HepG2 (cell line): Measurements from ENCODE around the gene TSPAN12. TPM values are rescaled to one million over a fixed set of nuclear protein-coding genes. Genes with fewer than 3 reads are reported as not detected.

Source experiments
- ATAC-seq: fragments of 200-7000 bp; cut with Tn5 transposase; 3 replicates; pipeline ENCODE4 v1.9.1; 2020; ENCODE audit warnings: mild to moderate bottlenecking, moderate library complexity
- BruUV-seq: library from RNA; stranded (reverse); fragments of 400-500 nt; replicated peaks from 2 replicates; lab custom pipeline; 2021; lab: Mats Ljungman, UMichigan
- CTCF ChIA-PET: fragments of 300-600 bp; formaldehyde crosslinking; extraction: SDS; loops from one replicate; lab custom pipeline; 2021; ENCODE audit warnings: low total read pairs, inconsistent platforms, low intra/inter-chr PET ratio; lab: Yijun Ruan, JAX
- POLR2A ChIA-PET: fragments of 350-600 bp; sonication (Branson Sonifier 250); formaldehyde crosslinking; loops from one replicate; lab custom pipeline; 2020; ENCODE audit warnings: antibody characterized with exemption, inconsistent platforms; lab: Yijun Ruan, JAX
- DNase-seq: peaks from one replicate; pipeline ENCODE4 v3.0.0-alpha.2; 2015; ENCODE audit warnings: low spot score
- FAIRE-seq: peaks from 3 replicates; lab custom pipeline; 2011; peaks lifted over from hg19 to GRCh38; lab: Jason Lieb, UNC
- H2AFZ ChIP-seq: one replicate; pipeline ENCODE4 v1.6.1; 2011; ENCODE audit warnings: low read length, inconsistent platforms
- H3K27ac ChIP-seq: fragments of 300-600 bp; 3 replicates; pipeline ENCODE4 v1.8.0; 2011; ENCODE audit warnings: mixed run types, mild to moderate bottlenecking, mixed read lengths, low read length, inconsistent platforms; ENCODE audit not compliant: insufficient read depth; ENCODE audit errors: extremely low read length
- H3K27me3 ChIP-seq, 2 experiments: fragments of 200-600 bp in 1 of 2; 2 replicates in 1 of 2; 3 replicates in 1 of 2; pipeline versions ENCODE4 v1.6.0 to v1.8.0; 2011; ENCODE audit warnings: low read length in 2 of 2, mild to moderate bottlenecking in 2 of 2, moderate library complexity in 2 of 2, inconsistent platforms in 1 of 2; ENCODE audit not compliant: insufficient read depth in 2 of 2, control insufficient read depth in 1 of 2
- H3K36me3 ChIP-seq, 2 experiments: fragments of 200-600 bp in 1 of 2; replicated peaks in 1 of 2; 2 replicates in 1 of 2; 3 replicates in 1 of 2; pipeline versions ENCODE4 v1.5.1 to v1.8.0; 2011; ENCODE audit warnings: low read length in 2 of 2, inconsistent platforms in 1 of 2; ENCODE audit not compliant: insufficient read depth in 2 of 2, control insufficient read depth in 1 of 2
- H3K4me1 ChIP-seq: 2 replicates; pipeline ENCODE4 v1.5.1; 2012; ENCODE audit warnings: low read length, inconsistent platforms; ENCODE audit not compliant: insufficient read depth
- H3K4me2 ChIP-seq: 2 replicates; pipeline ENCODE4 v1.6.0; 2011; ENCODE audit warnings: low read depth, low read length, inconsistent platforms
- H3K4me3 ChIP-seq, 3 experiments: fragments of 200-600 bp in 1 of 3; sonication (generic), shearing (Covaris generic) in 1 of 3; replicated peaks in 1 of 3; 2 replicates each; pipeline ENCODE4 v1.5.1; 2011 to 2016; ENCODE audit warnings: low read length in 3 of 3, inconsistent platforms in 2 of 3, low read depth in 2 of 3, mild to moderate bottlenecking in 2 of 3, control low read depth in 1 of 3, mixed read lengths in 1 of 3; ENCODE audit not compliant: insufficient read depth in 1 of 3
- H3K79me2 ChIP-seq: one replicate; pipeline ENCODE4 v1.6.1; 2011; ENCODE audit warnings: low read length, inconsistent platforms; ENCODE audit not compliant: insufficient read depth
- H3K9ac ChIP-seq: 2 replicates; pipeline ENCODE4 v1.6.0; 2011; ENCODE audit warnings: mild to moderate bottlenecking, low read depth, low read length, inconsistent platforms; ENCODE audit not compliant: insufficient read depth
- H3K9me3 ChIP-seq: 2 replicates; pipeline ENCODE4 v1.5.1; 2012; ENCODE audit warnings: mild to moderate bottlenecking, low read length
- H4K20me1 ChIP-seq: 2 replicates; pipeline ENCODE4 v1.6.0; 2011; ENCODE audit warnings: inconsistent platforms, mild to moderate bottlenecking, low read length, moderate library complexity; ENCODE audit not compliant: insufficient read depth
- ERF ChIP-seq: IDR thresholded peaks from 2 replicates; pipeline ENCODE4 v1.6.1; 2018; ENCODE audit warnings: missing biosample characterization, missing genetic modification reagents
- HMG20B ChIP-seq: conservative IDR thresholded peaks from 2 replicates; pipeline ENCODE4 v1.6.1; 2016; ENCODE audit warnings: missing genetic modification reagents, missing compliant biosample characterization
- LBX2 ChIP-seq: sonication (generic); formaldehyde crosslinking; IDR thresholded peaks from 2 replicates; pipeline ENCODE4 v1.5.0; 2020; ENCODE audit warnings: missing genetic modification reagents, mild to moderate bottlenecking, borderline replicate concordance
- MBNL3 ChIP-seq: fragments of 250-450 bp; sonication (Bioruptor Pico); conservative IDR thresholded peaks from 2 replicates; pipeline ENCODE4 v1.8.0; 2022; ENCODE audit warnings: mild to moderate bottlenecking, inconsistent platforms
- MTERF4 ChIP-seq: sonication (generic); formaldehyde crosslinking; IDR thresholded peaks from 2 replicates; pipeline ENCODE4 v1.8.0; 2023; ENCODE audit warnings: mild to moderate bottlenecking, missing genetic modification reagents
- NCOA2 ChIP-seq: sonication (generic); formaldehyde crosslinking; IDR thresholded peaks from 2 replicates; pipeline ENCODE4 v1.8.0; 2022; ENCODE audit warnings: inconsistent platforms
- NR3C1 ChIP-seq: sonication (generic); formaldehyde crosslinking; IDR thresholded peaks from 2 replicates; pipeline ENCODE4 v1.4.0; 2020; ENCODE audit warnings: missing genetic modification reagents
- RARA ChIP-seq: IDR thresholded peaks from 2 replicates; pipeline ENCODE4 v1.6.1; 2016; ENCODE audit warnings: missing genetic modification reagents, missing compliant biosample characterization
- SP2 ChIP-seq: sonication (generic); formaldehyde crosslinking; IDR thresholded peaks from 2 replicates; pipeline ENCODE4 v1.5.1; 2020; ENCODE audit warnings: mild to moderate bottlenecking, missing genetic modification reagents
- XRCC5 ChIP-seq: fragments of 200-400 bp; formaldehyde crosslinking; optimal IDR thresholded peaks from 2 replicates; pipeline ENCODE3; 2017; ENCODE audit warnings: mild to moderate bottlenecking, low read length
- ZNF276 ChIP-seq: sonication (generic); formaldehyde crosslinking; IDR thresholded peaks from 2 replicates; pipeline ENCODE4 v1.4.0; 2020; ENCODE audit warnings: mild to moderate bottlenecking, low read depth, missing genetic modification reagents
- ZNF550 ChIP-seq: sonication (generic); formaldehyde crosslinking; IDR thresholded peaks from 2 replicates; pipeline ENCODE4 v1.4.0; 2020; ENCODE audit warnings: mild to moderate bottlenecking, missing genetic modification reagents, borderline replicate concordance
- ZNF607 ChIP-seq: sonication (generic); formaldehyde crosslinking; IDR thresholded peaks from 2 replicates; pipeline ENCODE4 v1.5.1; 2020; ENCODE audit warnings: missing genetic modification reagents, mild to moderate bottlenecking, borderline replicate concordance
- ZNF883 ChIP-seq: sonication (generic); formaldehyde crosslinking; IDR thresholded peaks from 2 replicates; pipeline ENCODE4 v1.5.1; 2020; ENCODE audit warnings: mild to moderate bottlenecking, missing genetic modification reagents; ENCODE audit errors: not compliant biosample characterization
- ZSCAN29 ChIP-seq: sonication (generic); formaldehyde crosslinking; conservative IDR thresholded peaks from 2 replicates; pipeline ENCODE4 v1.4.0; 2020; ENCODE audit warnings: mild to moderate bottlenecking, missing genetic modification reagents
- WGBS: methylation state at CpG from one replicate; pipeline ENCODE4 v1.1.6; 2017; ENCODE audit warnings: low lambda C conversion rate; 5-methylcytosine and 5-hydroxymethylcytosine counted together
- in situ Hi-C: cut with HindIII; loops from 2 replicates; pipeline ENCODE4 v1.10.0; 2017; ENCODE audit warnings: low pct_unique_long_range_greater_than_20kb; ENCODE audit not compliant: extremely low pct_ligation_motif_present
- intact Hi-C: fragments of 100-400 bp; cut with micrococcal nuclease; formaldehyde crosslinking; loops from one replicate; pipeline ENCODE4 v1.10.0; 2022; ENCODE audit not compliant: unreplicated experiment
- polyA plus RNA-seq, 8 experiments: library from polyadenylated mRNA; depleted of rRNA in 3 of 8; stranded (reverse) in 7 of 8; unstranded in 1 of 8; fragments of >200 nt; fragmentation: Illumina TruSeq in 4 of 8; extraction: Trizol in 4 of 8; gene quantifications; 2 replicates each; pipeline versions ENCODE4 v1.2.1 to v1.2.3, GENCODE V29; 2011 to 2016; ENCODE audit warnings: low read depth in 4 of 8, missing spikeins in 1 of 8, mixed read lengths in 1 of 8; ENCODE audit not compliant: insufficient read depth in 1 of 8
- total RNA-seq, 5 experiments: library from RNA; depleted of rRNA; stranded (reverse); fragments of >200 nt; fragmentation: Illumina TruSeq; extraction: Trizol; gene quantifications; 2 replicates each; pipeline ENCODE4 v1.2.3, GENCODE V29; 2016; ENCODE audit warnings: low read depth in 1 of 5

The TSPAN12 gene
- total and polyA plus RNA-seq, 2 of the 13 experiments (the other 11 are each of a cell fraction or from before 2014, with no cell fraction given): 0.48 to 0.95 TPM

GRCh38 chr7:120869700-120870099, 11.8 kb upstream of the TSPAN12 start:
- Histone ChIP-seq H3K4me2 (no peak overlapping the region), H4K20me1 (no peaks in the 10 kb centered on the region), H3K27me3 (0 out of 5 replicates have a peak, but pooled peaks cover 0 to 4% of the 10 kb centered on the region in 2 experiments), H3K4me3 (no peak overlapping the region), H2AFZ (no peak overlapping the region), H3K4me1 (no peaks in the 10 kb centered on the region), H3K9ac (no peak overlapping the region), H3K36me3 (no peaks in the 10 kb centered on the region), H3K79me2 (no peaks in the 10 kb centered on the region), H3K27ac (no peak overlapping the region), H3K9me3 (no peaks in the 10 kb centered on the region)
- intact Hi-C loops (no loop called here), in situ Hi-C loops (no loop called here)
- WGBS: 1% methylated on average over 2 of the region's 2 CpGs
- ChIA-PET POLR2A (no interaction called here), CTCF (no interaction called here)
- no peak for DNase-seq
- TF ChIP-seq HMG20B (CRISPR knock-in tag) (no peak), MTERF4 (CRISPR knock-in tag) (no peak), ZNF550 (no peak), XRCC5 (no peak), NR3C1 (no peak), LBX2 (CRISPR knock-in tag) (no peak), SP2 (CRISPR knock-in tag) (no peak), ZNF607 (CRISPR knock-in tag) (no peak), ZNF883 (CRISPR knock-in tag) (no peak), NCOA2 (no peak), ERF (CRISPR knock-in tag) (no peak), ZNF276 (no peak), RARA (CRISPR knock-in tag) (no peak), MBNL3 (no peak), ZSCAN29 (CRISPR knock-in tag) (no peak)
- TF ChIP-seq, all 625 proteins: peak for 0
- BruUV-seq: no TSS peak
- ATAC-seq: no peak
- no peak for FAIRE-seq
